GM12872 (cell line): ENCODE measurements around the gene JADE3.

Experiments
- CTCF ChIP-seq: IDR thresholded peaks from 3 replicates; pipeline ENCODE4 v1.5.1; 2011; ENCODE audit warnings: low read depth, mild to moderate bottlenecking, low read length, moderate library complexity; ENCODE audit not compliant: insufficient read depth

JADE3 gene

GRCh38 chrX:46978341-46979291 lies 66.4 kb downstream of the JADE3 start:
- peak; percentile 71 for TF ChIP-seq CTCF

DNA sequence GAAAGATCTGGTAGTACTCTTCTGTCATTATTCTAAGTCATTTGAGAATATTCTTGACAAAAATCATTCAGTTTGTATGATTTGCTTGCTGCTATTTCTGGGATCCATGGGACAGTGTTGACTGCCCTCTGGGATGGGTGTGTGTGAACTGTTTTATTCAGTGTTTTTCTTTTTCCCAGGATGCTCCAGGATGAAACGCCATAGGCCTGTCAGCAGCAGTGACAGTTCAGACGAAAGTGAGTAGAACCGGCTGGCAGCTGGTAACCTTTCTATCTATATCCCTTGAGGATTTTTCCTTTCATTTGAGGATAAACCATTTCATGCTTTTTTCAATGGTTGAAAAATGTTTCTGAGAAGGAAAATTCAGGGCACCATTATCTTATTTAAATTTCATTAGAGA lies 72.5 kb downstream of the JADE3 start:
- TF ChIP-seq CTCF, result no peak

- TF ChIP-seq CTCF, result no peak
These were observed 77.3 kb downstream of the JADE3 start for GRCh38 chrX:46989548-46989947.

- TF ChIP-seq CTCF, result no peak
These were observed 79.4 kb downstream of the JADE3 start for GRCh38 chrX:46991664-46992063.

DNA sequence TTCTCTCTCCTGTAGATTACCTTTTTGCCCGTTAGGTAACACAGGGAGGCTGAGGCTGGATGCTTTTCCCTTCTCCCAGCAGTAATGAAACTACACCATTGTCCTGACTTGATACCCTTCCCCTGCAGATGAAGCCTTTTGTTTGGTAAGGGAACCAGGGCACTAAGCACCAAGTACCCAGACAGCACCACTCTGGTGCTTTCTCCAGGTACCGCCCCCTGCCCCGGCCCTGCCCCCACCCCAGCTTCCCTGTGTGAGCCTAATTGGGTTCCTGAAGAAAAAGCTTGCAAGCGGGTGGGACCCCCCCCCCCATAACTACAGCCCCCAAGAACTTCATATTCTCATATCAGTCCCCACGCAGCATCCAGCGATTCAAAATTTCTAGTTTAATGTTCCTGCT lies 79.8 kb downstream of the JADE3 start:
- no peak for TF ChIP-seq CTCF

- TF ChIP-seq CTCF, result no peak
These were observed 81.9 kb downstream of the JADE3 start for GRCh38 chrX:46994096-46994495.

GRCh38 chrX:47012131-47012530 lies 99.9 kb downstream of the JADE3 start:
- no peak for TF ChIP-seq CTCF
